Iris pigment epithelial cell (primary cell): ENCODE measurements around the gene CCR1.
A peak's percentile ranks its signal among the peaks of the same experiment; 100 is the strongest.
"Not testable (repeated sequence)": the region's sequence is repeated elsewhere in the genome, so short reads cannot be mapped to it uniquely, and the experiment has no call there.

Experiments used
- DNase-seq: peaks from one replicate; pipeline ENCODE4 v3.0.0-alpha.2; 2011; ENCODE audit warnings: low read depth

The CCR1 gene

DNA sequence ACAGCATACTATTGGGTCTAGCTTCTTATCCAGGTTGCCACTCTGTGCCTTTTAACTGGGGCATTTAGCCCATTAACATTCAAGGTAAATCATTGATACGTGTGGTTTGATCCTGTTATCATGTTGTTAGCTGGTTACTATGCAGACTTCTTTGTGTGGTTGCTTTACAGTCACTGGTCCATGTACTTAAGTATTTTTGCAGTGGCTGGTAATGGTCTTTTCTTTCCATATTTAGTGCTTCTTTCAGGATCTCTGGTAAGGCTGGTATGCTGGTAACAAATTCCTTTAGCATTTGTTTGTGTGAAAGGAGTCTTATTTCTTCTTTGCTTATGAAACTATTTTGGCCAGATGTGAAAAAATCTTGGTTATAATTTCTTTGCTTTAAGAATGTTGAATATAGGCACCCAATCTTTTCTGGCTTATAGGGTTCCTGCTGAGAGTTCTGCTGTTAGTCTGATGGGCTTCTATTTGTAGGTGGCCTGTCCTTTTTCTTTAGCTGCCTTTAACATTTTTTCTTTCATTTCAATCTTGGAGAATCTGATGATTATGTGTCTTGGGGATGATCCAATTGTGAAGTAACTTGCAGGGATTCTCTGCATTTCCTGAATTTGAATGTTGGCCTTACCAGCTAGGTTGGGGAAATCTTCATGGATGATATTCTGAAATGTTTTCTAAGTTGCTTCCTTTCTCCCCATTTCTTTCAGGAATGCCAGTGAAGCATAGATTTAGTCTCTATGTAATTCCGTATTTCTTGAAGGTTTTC is 39.3 kb downstream of the CCR1 start:
- DNase-seq, result peak; percentile 51

DNA sequence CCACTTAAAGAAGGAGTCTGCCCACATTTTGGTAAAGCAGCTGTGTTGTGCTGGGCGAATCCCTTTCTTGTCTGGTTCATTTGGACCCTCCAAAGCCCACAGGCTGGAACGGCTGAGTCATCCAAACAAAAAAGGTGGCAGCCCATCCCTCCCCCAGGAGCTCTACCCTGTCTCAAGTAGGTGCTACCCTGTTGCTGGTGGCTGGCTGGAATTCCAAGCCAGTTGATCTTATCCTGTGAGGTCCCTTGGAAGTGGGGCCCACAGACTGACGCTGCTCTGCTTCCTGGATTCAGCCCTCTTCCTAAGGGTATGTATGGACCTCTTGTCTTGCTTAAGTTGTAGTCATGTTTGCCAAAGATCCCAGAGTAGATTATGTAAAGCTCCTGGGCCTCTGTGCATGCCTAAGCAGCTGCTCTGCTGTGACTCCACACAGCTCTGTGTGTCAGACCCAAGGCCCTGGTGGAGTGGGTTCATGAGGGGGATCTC is 44.5 kb downstream of the CCR1 start:
- DNase-seq, result peak; percentile 21

DNA sequence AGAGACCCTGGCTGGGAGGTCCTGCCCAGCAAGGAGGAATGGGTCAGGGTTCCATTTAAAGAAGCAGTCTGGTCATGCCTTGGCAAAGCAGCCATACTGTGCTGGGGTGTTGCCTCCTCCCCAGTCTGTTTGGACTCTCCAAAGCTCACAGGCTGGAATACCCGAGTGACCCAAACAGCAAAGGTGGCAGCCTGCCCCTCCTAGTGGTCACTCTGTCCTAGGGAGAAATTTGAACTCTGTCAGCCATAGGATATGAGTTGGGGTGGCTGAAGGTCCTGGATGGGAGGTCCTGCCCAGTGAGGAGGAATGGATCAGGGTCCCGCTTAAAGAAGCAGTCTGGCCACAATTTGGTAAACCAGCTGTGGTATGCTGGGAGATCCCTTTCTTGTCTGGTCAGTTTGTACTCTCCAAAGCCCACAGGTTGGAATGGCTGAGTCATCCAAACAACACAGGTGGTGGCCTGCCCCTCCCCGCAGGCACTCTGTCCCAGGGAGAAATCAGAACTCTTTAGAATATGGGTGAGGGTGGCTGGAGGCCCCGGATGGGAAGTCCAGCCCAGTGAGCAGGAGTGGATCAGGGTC is 45.0 kb downstream of the CCR1 start:
- DNase-seq, result no peak

DNA sequence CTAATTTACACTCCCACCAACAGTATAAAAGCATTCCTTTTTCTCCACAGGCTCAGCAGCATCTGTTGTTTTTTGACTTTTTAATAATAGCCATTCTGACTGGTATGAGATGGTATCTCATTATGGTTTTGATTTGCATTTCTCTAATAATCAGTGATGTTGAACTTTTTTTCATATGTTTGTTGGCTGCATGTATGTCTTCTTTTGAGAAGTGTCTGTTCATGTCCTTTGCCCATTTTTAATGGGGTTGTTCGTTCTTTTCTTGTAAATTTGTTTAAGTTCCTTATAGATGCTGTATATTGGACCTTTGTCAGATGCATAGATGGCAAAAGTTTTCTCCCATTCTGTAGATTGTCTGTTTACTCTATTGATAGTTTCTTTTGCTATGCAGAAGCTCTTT is 50.4 kb downstream of the CCR1 start:
- not testable (repeated sequence) for DNase-seq

DNA sequence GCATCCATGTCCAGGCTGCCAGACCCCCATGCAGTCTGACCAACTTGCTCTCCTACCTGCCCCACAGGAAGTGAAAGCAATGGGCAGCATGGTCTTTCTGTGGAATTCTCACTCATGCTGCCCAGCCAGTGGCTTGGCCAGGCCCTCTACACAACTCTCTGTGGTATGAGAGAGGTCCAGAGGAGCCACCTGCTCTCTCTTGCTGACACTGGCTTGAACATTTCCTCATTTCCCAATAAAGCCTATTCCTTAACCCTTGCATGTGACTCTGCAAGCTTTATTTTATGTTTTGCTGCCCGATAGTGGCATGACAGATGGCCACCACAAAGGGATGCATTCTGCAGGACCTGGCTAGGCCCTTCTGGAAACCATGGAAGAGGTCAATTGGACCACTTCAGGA is 53.8 kb downstream of the CCR1 start:
- DNase-seq, result no peak
